Measurements from ENCODE around the gene GAS2L3. TPM values are rescaled to one million over a fixed set of nuclear protein-coding genes. Genes with fewer than 3 reads are reported as not detected.

Gene GAS2L3
- total and polyA plus RNA-seq, 2 of the 13 experiments (the other 11 are each of a cell fraction or from before 2014, with no cell fraction given), result 7.0 to 20.8 TPM

GRCh38 chr12:100652488-100652887 lies 79.0 kb downstream of the GAS2L3 start (continued):
- no peak for TF ChIP-seq CERS6 (CRISPR knock-in tag; IDR thresholded peaks at IDR 0.05)
- TF ChIP-seq ZKSCAN1 (IDR thresholded peaks at IDR 0.05; ENCODE audit: low read length), result peak; percentile 88
- no peak for TF ChIP-seq ZBTB4 (CRISPR knock-in tag; IDR thresholded peaks at IDR 0.05; ENCODE audit: borderline replicate concordance)
- TF ChIP-seq ZNF503 (CRISPR knock-in tag; IDR thresholded peaks at IDR 0.05), result no peak
- TF ChIP-seq ZNF281 (CRISPR knock-in tag; IDR thresholded peaks at IDR 0.05; ENCODE audit: borderline replicate concordance), result no peak
- peak; percentile 16; the same call in 1 of the 2 replicates for TF ChIP-seq SAP130 (CRISPR knock-in tag; IDR thresholded peaks at IDR 0.05; ENCODE audit: low read depth)
- 0 out of 4 replicates have a peak, but pooled peaks of 1 of the 2 experiments have one; percentile 15 for TF ChIP-seq MAFK (conservative IDR thresholded peaks at IDR 0.05 in 1 of 2, IDR thresholded peaks at IDR 0.05 in 1 of 2; ENCODE audit: low read length in 2 of 2)
- peak; percentile 19 for TF ChIP-seq ASH2L (IDR thresholded peaks at IDR 0.05; ENCODE audit: insufficient read length, low read depth, low read length)
- TF ChIP-seq CREM (IDR thresholded peaks at IDR 0.05), result peak; percentile 57
- no peak for TF ChIP-seq CREM (CRISPR knock-in tag; IDR thresholded peaks at IDR 0.05)
- TF ChIP-seq SOX6 (IDR thresholded peaks at IDR 0.05), result no peak
- TF ChIP-seq SOX6 (CRISPR knock-in tag; IDR thresholded peaks at IDR 0.05), result peak; percentile 87
- no peak for TF ChIP-seq ZSCAN31 (CRISPR knock-in tag; IDR thresholded peaks at IDR 0.05; ENCODE audit: low read depth)
- peak; percentile 48 for TF ChIP-seq PAXIP1 (CRISPR knock-in tag; conservative IDR thresholded peaks at IDR 0.05)
- peak; percentile 20; the same call in 1 of the 2 replicates for TF ChIP-seq RXRB (CRISPR knock-in tag; IDR thresholded peaks at IDR 0.05; ENCODE audit: borderline replicate concordance)
- TF ChIP-seq ZNF33B (CRISPR knock-in tag; IDR thresholded peaks at IDR 0.05), result no peak
- TF ChIP-seq MED1 (CRISPR knock-in tag; IDR thresholded peaks at IDR 0.05), result peak; percentile 60
- peak; percentile 94 for TF ChIP-seq SOX5 (CRISPR knock-in tag; IDR thresholded peaks at IDR 0.05; ENCODE audit: borderline replicate concordance)
